Panc1 (cell line): ENCODE data around the gene TSHZ1. TPM values are rescaled to one million over a fixed set of nuclear protein-coding genes. Genes with fewer than 3 reads are reported as not detected.

Source experiments
- ATAC-seq: fragments of 200-7000 bp; cut with Tn5 transposase; 2 replicates; pipeline ENCODE4 v1.9.1; 2020; ENCODE audit warnings: mild to moderate bottlenecking, moderate library complexity
- BruUV-seq: library from RNA; stranded (reverse); fragments of 400-500 nt; replicated peaks from 2 replicates; lab custom pipeline; 2021; lab: Mats Ljungman, UMichigan
- CTCF ChIA-PET: fragments of 300-600 bp; sonication (Branson Sonifier 250); formaldehyde crosslinking; loops from one replicate; lab custom pipeline; 2022; ENCODE audit warnings: antibody characterized with exemption; lab: Charles Lee
- POLR2A ChIA-PET: fragments of 300-600 bp; sonication (Branson Sonifier 250); formaldehyde crosslinking; loops from one replicate; lab custom pipeline; 2022; ENCODE audit warnings: antibody characterized with exemption; lab: Charles Lee
- DNase-seq: peaks from one replicate; pipeline ENCODE4 v3.0.0-alpha.2; 2010; ENCODE audit warnings: low read depth, low spot score
- H3K27ac ChIP-seq: 2 replicates; pipeline ENCODE4 v1.5.1; 2011; ENCODE audit warnings: mild to moderate bottlenecking, low read length, inconsistent platforms
- H3K27me3 ChIP-seq: fragments of 200-500 bp; sonication (Bioruptor generic); 2 replicates; pipeline ENCODE4 v1.6.0; 2014; ENCODE audit warnings: low read length, inconsistent platforms; ENCODE audit not compliant: control insufficient read depth, insufficient read depth
- H3K36me3 ChIP-seq: fragments of 200-500 bp; sonication (Bioruptor generic); 2 replicates; pipeline ENCODE4 v1.5.1; 2014; ENCODE audit warnings: inconsistent platforms, mild to moderate bottlenecking, low read length, moderate library complexity; ENCODE audit not compliant: control insufficient read depth, insufficient read depth
- H3K4me1 ChIP-seq: 2 replicates; pipeline ENCODE4 v1.5.1; 2011; ENCODE audit warnings: inconsistent platforms, mild to moderate bottlenecking, low read length, moderate library complexity; ENCODE audit not compliant: control insufficient read depth, insufficient read depth
- H3K4me3 ChIP-seq, 2 experiments: 2 replicates each; pipeline ENCODE4 v1.5.1; 2011 to 2012; ENCODE audit warnings: low read depth in 2 of 2, low read length in 2 of 2, mild to moderate bottlenecking in 2 of 2, inconsistent platforms in 1 of 2, moderate library complexity in 1 of 2
- H3K9me3 ChIP-seq: fragments of 200-500 bp; sonication (Bioruptor generic); 2 replicates; pipeline ENCODE4 v1.5.1; 2014; ENCODE audit warnings: low read depth, mild to moderate bottlenecking, inconsistent platforms, low read length, moderate library complexity; ENCODE audit not compliant: control insufficient read depth, insufficient read depth
- CTCF ChIP-seq: fragments of 450-650 bp; IDR thresholded peaks from 2 replicates; pipeline ENCODE4 v1.5.1; 2017; ENCODE audit warnings: mild to moderate bottlenecking
- POLR2AphosphoS5 ChIP-seq: IDR thresholded peaks from 2 replicates; pipeline ENCODE4 v1.6.1; 2012; ENCODE audit warnings: mild to moderate bottlenecking, low read depth, low read length, moderate library complexity
- REST ChIP-seq, 2 experiments: IDR thresholded peaks; 2 replicates each; pipeline ENCODE4 v1.6.1; 2011 to 2012; ENCODE audit warnings: low read depth in 2 of 2, control low read depth in 1 of 2, low read length in 1 of 2, mild to moderate bottlenecking in 1 of 2, moderate library complexity in 1 of 2; ENCODE audit not compliant: insufficient read depth in 1 of 2
- SIN3A ChIP-seq: IDR thresholded peaks from 2 replicates; pipeline ENCODE4 v1.6.1; 2012; ENCODE audit warnings: low read depth, mild to moderate bottlenecking, low read length, moderate library complexity, borderline replicate concordance; ENCODE audit not compliant: insufficient read depth
- TCF7L2 ChIP-seq: IDR thresholded peaks from 2 replicates; pipeline ENCODE4 v1.6.1; 2011; ENCODE audit warnings: mild to moderate bottlenecking, low read depth, low read length, inconsistent platforms
- in situ Hi-C: cut with HindIII; loops from 2 replicates; pipeline ENCODE4 v1.10.0; 2016; ENCODE audit warnings: low sequenced_read_pairs, low pct_unique_long_range_greater_than_20kb
- intact Hi-C: fragments of 100-400 bp; cut with micrococcal nuclease; formaldehyde crosslinking; loops from one replicate; pipeline ENCODE4 v1.10.0; 2022; ENCODE audit not compliant: unreplicated experiment
- total RNA-seq: library from RNA; stranded (reverse); gene quantifications from one replicate; pipeline ENCODE4 v1.2.1, GENCODE V29; 2021; ENCODE audit not compliant: unreplicated experiment

The TSHZ1 gene
- total RNA-seq, 1 experiment from 2014 or later, result 10.0 TPM

- Histone ChIP-seq H3K36me3 (peaks cover 3% of the 10 kb centered on the region; the same call in 1 of the 2 replicates), H3K4me1 (peaks cover 35% of the 10 kb centered on the region), H3K27me3 (no peaks in the 10 kb centered on the region), H3K27ac (no peak overlapping the region; the same call in 1 of the 2 replicates), H3K9me3 (no peaks in the 10 kb centered on the region), H3K4me3 (no peak overlapping the region)
- POLR2A ChIA-PET, result interaction anchor here (0.6 kb wide), 1 partner anchor 21 kb away, joined by 3 read pairs; no protein-coding TSS in a partner anchor
- ATAC-seq, result no peak
- TF ChIP-seq REST (IDR thresholded peaks at IDR 0.05; ENCODE audit: insufficient read depth in 1 of 2, low read depth in 2 of 2, low read length in 1 of 2) (no peak), SIN3A (0 out of 2 replicates have a peak, but pooled peaks have one; percentile 30)
- BruUV-seq, result no TSS peak
- CTCF ChIA-PET, result no interaction called here
- intact Hi-C loops (no loop called here), in situ Hi-C loops (no loop called here)
- DNase-seq, result no peak
Observed at GRCh38 chr18:75203416-75204268, 7.0 kb upstream of the TSHZ1 start.

DNA sequence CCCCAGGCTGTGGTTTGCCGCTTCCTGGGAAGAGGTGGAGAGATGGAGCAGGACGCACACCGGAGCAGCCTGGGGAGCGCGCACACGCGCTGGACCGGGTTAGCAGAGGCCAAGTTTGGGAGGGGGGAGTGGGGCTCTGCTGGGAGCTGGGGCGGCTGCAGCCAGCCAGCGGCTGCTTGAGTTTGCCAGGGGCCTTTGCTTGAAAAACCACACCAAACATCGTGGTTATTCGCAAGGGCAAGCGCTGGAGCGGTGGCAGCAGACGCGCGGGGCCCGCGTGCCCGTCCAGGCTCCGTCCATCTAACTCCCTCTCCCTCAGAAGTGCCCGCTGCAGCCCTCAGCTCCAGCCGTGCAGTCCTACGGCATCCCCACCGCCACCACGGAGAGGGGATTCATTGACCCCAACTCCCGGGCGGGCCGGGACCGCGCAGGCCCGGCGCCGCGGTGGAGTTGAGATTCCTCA, 6.3 kb upstream of the TSHZ1 start:
- Histone ChIP-seq H3K27ac (no peak overlapping the region), H3K36me3 (peaks cover 3% of the 10 kb centered on the region; the same call in 1 of the 2 replicates), H3K4me1 (peaks cover 35% of the 10 kb centered on the region), H3K9me3 (no peaks in the 10 kb centered on the region), H3K4me3 (no peak overlapping the region), H3K27me3 (no peaks in the 10 kb centered on the region)
- ATAC-seq, result no peak
- ChIA-PET CTCF (no interaction called here), POLR2A (no interaction called here)
- intact Hi-C loops, result no loop called here
- DNase-seq, result no peak
- in situ Hi-C loops, result no loop called here
- no TSS peak for BruUV-seq
- no peak for TF ChIP-seq REST (IDR thresholded peaks at IDR 0.05; ENCODE audit: insufficient read depth in 1 of 2, low read depth in 2 of 2, low read length in 1 of 2)
- TF ChIP-seq POLR2AphosphoS5, result no peak
- no peak for TF ChIP-seq SIN3A
- TF ChIP-seq TCF7L2, result no peak
- TF ChIP-seq CTCF, result no peak
